ENCODE data around the gene LAMA5.

GRCh38 chr20:62303340-62304226 is 63.5 kb downstream of the LAMA5 start:
- no peak for TF ChIP-seq EZH2 (IDR thresholded peaks at IDR 0.05; ENCODE audit: low read length)
- TF ChIP-seq, protein P1, sequence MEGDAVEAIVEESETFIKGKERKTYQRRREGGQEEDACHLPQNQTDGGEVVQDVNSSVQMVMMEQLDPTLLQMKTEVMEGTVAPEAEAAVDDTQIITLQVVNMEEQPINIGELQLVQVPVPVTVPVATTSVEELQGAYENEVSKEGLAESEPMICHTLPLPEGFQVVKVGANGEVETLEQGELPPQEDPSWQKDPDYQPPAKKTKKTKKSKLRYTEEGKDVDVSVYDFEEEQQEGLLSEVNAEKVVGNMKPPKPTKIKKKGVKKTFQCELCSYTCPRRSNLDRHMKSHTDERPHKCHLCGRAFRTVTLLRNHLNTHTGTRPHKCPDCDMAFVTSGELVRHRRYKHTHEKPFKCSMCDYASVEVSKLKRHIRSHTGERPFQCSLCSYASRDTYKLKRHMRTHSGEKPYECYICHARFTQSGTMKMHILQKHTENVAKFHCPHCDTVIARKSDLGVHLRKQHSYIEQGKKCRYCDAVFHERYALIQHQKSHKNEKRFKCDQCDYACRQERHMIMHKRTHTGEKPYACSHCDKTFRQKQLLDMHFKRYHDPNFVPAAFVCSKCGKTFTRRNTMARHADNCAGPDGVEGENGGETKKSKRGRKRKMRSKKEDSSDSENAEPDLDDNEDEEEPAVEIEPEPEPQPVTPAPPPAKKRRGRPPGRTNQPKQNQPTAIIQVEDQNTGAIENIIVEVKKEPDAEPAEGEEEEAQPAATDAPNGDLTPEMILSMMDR (optimal IDR thresholded peaks at IDR 0.05 in 1 of 3, IDR thresholded peaks at IDR 0.05 in 1 of 3, conservative IDR thresholded peaks at IDR 0.05 in 1 of 3; ENCODE audit: extremely low read depth in 1 of 3, insufficient read depth in 2 of 3, low read length in 3 of 3): no peak

Data from keratinocyte (primary cell).